ENCODE data around the gene LFNG.

The LFNG gene

DNA sequence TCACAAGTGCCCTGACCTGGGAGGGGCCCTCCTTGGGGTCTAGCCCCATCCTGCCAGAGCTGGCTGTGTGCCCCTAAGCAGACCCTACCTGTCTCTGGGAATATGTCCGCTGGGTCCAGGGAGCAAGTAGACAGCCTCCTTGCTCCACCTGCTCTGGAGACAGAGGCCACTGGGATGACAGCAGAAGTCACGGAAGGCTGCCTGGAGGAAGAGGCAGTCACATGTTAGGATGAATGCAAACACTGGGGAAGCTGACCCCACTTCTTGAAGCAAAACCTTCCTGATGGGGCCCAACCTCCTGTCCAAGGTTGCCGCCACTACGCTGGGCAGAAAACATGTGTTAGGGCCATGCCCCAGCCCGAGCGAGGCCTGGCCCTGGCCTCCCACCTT is 11.7 kb upstream of the LFNG start:
- POLR2A ChIA-PET: interaction anchor here (1.2 kb wide), 1 partner anchor 9 kb away, joined by 3 read pairs; no protein-coding TSS in a partner anchor
- H3K4me3 ChIP-seq (ENCODE audit: low read depth, low read length): no peak overlapping the region
- DNase-seq (ENCODE audit: low read depth, low spot score): no peak
- CTCF ChIA-PET: interaction anchor here (1.1 to 1.7 kb wide), 3 partner anchors 9 to 39 kb away, joined by 3 to 5 read pairs (median 5); no protein-coding TSS in a partner anchor
- no peak for TF ChIP-seq CTCF (IDR thresholded peaks at IDR 0.05; ENCODE audit: insufficient read depth, low read length, missing control alignments)

DNA sequence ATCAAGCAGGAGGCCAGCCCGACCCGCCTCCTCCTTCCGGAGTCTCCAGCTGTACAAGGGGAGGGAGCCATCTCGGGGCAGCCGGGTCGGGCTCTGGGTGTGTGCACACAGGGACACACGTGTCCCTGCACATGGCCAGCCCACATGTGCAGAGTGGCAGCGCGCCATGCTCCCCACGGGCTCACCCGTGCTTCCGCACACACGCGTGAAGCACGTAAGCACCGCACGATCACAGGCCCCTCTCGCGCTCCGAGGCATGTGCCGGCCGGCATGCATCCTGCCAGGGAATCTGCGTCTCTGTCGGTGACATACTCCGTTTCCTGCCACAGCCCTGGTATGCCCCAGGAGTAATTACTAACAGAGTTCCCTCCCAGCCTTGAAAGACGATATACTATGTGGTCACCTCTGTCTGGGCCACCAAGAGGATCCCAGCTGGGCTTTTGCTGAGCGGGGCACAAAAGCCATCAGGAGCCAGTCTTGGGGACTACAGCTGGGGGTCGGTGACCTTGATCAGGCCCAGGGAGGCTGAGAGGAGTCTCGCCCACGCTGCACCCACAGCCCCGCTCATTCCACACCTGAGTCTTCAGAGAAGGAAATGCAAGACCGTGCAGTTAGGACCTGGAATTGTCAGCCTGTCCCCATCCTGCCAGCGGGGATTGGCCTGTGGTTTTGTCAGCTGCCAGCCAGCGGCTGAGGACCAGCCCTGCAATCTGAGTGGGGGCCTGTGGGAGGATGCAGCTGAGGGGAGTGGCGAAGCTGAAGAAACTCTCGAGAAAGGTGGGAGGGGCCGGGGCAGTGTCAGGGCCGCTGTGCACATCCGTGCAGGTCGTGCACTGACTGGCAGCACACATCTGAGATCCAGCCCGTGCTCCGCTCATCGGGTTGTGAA is 11.0 kb upstream of the LFNG start:
- no peak overlapping the region for H3K4me3 ChIP-seq (ENCODE audit: low read depth, low read length)
- ChIA-PET CTCF (interaction anchor here (0.8 to 1.7 kb wide), 4 partner anchors 8 to 63 kb away, joined by 3 to 5 read pairs (median 4); no protein-coding TSS in a partner anchor), POLR2A (no interaction called here)
- peak; percentile 50 for DNase-seq (ENCODE audit: low read depth, low spot score)
- TF ChIP-seq CTCF (IDR thresholded peaks at IDR 0.05; ENCODE audit: insufficient read depth, low read length, missing control alignments): no peak

GRCh38 chr7:2509298-2509906 is 10.2 kb upstream of the LFNG start:
- DNase-seq (ENCODE audit: low read depth, low spot score): no peak
- ChIA-PET POLR2A (no interaction called here), CTCF (interaction anchor here (0.8 kb wide), 1 partner anchor 62 kb away, joined by 3 read pairs; no protein-coding TSS in a partner anchor)
- no peak overlapping the region for H3K4me3 ChIP-seq (ENCODE audit: low read depth, low read length)
- no peak for TF ChIP-seq CTCF (IDR thresholded peaks at IDR 0.05; ENCODE audit: insufficient read depth, low read length, missing control alignments)

- POLR2A ChIA-PET: no interaction called here
- H3K4me3 ChIP-seq (ENCODE audit: low read depth, low read length): no peak overlapping the region
- no peak for TF ChIP-seq CTCF (IDR thresholded peaks at IDR 0.05; ENCODE audit: insufficient read depth, low read length, missing control alignments)
- CTCF ChIA-PET: interaction anchor here (0.6 kb wide), 1 partner anchor 30 kb away, joined by 4 read pairs; no protein-coding TSS in a partner anchor
- DNase-seq (ENCODE audit: low read depth, low spot score): no peak
Observed at GRCh38 chr7:2510130-2510776, 9.3 kb upstream of the LFNG start.

DNA sequence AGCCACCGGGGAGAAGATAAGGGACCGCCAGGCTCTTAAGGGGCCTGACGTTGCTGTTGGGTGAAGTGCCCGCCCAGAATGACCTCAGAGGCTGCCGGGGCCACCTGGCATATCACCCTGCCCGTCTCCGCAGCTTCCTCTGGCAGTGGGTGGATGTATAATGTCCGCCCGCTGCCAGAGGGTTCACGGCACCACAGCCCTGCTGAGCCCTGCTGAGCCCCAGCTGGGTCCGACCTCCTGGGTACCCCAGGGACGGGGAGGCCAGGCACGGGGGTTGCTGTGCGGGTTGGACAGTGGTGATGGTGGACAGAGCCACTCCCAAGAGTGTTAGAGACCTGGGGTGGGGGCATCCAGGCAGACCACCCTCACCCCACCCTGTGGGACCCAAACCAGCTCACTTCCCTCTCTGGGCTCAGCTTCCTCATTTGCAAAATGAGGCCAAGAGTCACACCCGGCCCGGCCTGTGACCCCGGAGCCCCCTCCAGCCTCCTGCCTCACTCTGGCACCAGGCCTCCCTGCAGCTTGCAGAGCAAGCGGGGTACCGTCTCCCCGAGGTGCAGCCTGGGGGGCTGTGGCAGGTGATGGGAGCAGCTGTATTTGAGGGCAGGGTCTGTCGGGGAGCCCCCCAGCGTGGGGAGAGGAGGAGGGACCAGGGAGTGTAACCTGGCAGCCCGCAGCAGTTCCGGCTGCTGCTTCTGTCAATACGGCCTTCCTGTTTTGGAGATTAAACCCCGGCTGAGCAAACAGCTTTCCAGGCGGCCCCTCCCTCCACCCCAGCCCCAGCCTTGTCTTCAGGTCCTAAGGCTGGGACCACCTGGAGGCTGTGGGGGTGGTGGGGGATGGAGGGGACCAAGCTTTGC is 8.4 kb upstream of the LFNG start:
- TF ChIP-seq CTCF (IDR thresholded peaks at IDR 0.05; ENCODE audit: insufficient read depth, low read length, missing control alignments): no peak
- CTCF ChIA-PET: no interaction called here
- no peak for DNase-seq (ENCODE audit: low read depth, low spot score)
- H3K4me3 ChIP-seq (ENCODE audit: low read depth, low read length): no peak overlapping the region
- POLR2A ChIA-PET: no interaction called here
